Stimulated activated CD8-positive, alpha-beta memory T cell treated with anti-CD3 and anti-CD28 coated beads, Interleukin-2, amount 100 ng/mL, for 48 hours (primary cell): Measurements from ENCODE around the gene HTT-AS.

Experiments used
- DNase-seq, 2 donors: peaks; one replicate each; pipeline ENCODE4 v3.0.0-alpha.2; 2020; ENCODE audit warnings: low read depth in 2 of 2

HTT-AS gene

DNA sequence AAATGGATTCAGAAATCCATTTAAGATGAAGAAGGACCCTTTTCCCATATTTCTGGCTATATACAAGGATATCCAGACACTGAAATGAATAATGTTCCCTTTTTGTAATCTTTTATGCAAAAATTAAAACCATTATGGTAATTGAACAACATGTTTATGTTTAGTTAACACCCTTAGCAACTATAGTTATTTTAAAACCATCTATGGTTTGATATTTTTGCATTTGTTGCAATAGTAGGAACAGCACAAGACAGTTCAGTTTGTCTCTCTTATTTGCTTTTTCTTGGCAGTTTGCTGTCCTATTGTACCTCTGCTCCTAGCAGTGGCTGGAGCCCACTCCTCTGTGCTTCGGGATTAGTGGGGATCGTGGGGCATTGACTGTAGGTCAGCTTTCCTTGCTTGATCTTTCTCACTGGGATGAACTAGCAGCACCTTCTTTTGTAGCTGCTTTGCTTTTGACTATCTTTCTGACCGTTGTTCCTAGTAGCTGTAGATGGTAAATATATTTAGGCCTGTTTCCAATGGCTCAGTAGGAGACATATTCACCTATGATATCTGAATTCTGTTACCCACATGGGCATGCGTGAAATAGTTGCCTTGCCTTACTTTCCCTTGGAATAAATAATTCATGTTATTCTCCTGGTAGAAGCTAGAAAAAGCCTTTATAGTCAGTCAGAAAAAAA lies 12.9 kb upstream of the HTT-AS start:
- DNase-seq = no peak

DNA sequence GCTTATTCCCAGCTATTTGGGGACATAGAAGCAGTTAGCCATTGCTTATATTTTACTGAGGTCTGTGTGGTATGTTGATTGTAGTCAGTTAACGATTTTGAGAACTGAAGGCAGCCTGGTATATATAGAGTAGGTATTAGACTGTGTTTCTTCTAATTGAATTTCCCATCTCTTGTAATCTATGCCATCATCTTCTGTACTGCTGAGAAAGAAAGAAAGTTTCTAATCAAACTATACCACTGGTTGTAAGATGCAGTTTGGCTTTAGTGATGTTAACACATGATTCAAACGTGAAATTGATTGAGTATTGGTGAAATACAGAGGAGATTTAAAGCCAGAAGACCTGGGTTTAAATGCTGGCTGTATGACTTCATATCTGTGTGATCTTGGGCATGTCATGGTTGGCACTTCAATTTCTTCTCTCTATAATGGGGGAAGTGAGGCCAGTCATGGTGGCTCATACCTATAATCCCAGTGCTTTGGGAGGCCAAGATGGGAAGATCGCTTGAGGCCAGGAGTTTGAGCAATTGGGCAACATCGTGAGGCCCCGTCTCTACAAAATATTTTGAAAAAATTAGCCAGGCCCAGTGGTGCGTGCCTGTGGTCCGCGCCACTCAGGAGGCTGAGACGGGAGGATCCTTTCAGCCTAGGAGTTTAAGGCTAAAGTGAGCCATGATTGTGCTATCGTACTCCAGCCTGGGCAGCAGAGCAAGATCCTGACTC lies 11.8 kb upstream of the HTT-AS start:
- DNase-seq = no peak

DNA sequence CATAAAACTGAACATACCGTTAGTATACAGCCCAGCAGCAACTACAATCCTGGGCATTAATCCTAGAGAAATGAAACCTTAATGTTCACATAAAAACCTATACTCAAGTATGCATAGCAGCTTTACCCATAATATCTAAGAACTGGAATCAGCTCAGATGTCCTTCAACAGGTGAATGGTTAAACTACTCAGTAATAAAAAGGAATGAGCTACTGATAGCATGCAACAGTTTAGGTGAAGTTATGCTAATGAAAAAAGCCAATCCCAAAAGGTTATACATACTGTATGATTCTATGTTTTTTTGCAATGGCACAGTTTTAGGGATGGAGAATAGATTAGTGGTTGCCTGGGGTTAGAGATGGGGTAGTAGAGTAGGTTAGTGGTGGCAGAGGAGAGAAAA lies 9.4 kb upstream of the HTT-AS start:
- DNase-seq = no peak

DNA sequence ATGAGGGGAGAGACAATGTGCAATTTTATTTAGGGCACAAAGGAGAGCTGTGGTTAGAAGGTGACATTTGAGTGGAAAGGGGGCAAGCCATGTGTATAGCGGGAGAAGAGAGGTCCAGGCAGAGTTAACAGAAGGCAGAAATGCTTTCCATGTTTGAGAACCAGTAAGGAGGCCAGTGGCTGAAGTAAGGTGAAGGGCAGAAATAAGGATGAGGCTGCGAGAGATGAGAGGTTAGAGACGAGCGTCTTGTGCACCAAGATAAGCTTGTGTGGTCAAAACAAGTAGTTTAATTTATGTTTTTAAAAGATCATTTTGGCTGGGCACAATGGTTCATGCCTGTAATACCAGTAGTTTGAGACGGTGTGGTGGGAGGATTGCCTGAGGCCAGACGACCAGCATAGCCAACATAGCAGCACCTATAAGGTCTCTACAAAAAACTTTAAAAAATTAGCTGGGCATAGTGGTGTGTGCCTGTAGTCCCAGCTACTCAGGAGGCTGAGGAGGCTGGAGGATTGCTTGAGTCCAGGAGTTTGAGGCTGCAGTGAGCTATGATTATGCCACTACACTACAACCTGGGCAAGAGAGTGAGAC lies 8.7 kb upstream of the HTT-AS start:
- no peak for DNase-seq

DNA sequence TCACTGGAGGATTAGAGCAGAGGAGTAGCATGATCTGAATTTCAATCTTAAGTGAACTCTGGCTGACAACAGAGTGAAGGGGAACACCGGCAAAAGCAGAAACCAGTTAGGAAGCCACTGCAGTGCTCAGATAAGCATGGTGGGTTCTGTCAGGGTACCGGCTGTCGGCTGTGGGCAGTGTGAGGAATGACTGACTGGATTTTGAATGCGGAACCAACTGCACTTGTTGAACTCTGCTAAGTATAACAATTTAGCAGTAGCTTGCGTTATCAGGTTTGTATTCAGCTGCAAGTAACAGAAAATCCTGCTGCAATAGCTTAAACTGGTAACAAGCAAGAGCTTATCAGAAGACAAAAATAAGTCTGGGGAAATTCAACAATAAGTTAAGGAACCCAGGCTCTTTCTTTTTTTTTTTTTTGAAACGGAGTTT lies 5.4 kb upstream of the HTT-AS start:
- DNase-seq = no peak

DNA sequence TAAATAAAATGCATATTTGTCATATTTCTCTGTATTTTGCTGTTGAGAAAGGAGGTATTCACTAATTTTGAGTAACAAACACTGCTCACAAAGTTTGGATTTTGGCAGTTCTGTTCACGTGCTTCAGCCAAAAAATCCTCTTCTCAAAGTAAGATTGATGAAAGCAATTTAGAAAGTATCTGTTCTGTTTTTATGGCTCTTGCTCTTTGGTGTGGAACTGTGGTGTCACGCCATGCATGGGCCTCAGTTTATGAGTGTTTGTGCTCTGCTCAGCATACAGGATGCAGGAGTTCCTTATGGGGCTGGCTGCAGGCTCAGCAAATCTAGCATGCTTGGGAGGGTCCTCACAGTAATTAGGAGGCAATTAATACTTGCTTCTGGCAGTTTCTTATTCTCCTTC lies 3.5 kb upstream of the HTT-AS start:
- no peak for DNase-seq

DNA sequence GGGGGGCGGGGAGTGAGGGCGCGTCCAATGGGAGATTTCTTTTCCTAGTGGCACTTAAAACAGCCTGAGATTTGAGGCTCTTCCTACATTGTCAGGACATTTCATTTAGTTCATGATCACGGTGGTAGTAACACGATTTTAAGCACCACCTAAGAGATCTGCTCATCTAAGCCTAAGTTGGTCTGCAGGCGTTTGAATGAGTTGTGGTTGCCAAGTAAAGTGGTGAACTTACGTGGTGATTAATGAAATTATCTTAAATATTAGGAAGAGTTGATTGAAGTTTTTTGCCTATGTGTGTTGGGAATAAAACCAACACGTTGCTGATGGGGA lies 1.3 kb upstream of the HTT-AS start:
- DNase-seq = no peak

DNA sequence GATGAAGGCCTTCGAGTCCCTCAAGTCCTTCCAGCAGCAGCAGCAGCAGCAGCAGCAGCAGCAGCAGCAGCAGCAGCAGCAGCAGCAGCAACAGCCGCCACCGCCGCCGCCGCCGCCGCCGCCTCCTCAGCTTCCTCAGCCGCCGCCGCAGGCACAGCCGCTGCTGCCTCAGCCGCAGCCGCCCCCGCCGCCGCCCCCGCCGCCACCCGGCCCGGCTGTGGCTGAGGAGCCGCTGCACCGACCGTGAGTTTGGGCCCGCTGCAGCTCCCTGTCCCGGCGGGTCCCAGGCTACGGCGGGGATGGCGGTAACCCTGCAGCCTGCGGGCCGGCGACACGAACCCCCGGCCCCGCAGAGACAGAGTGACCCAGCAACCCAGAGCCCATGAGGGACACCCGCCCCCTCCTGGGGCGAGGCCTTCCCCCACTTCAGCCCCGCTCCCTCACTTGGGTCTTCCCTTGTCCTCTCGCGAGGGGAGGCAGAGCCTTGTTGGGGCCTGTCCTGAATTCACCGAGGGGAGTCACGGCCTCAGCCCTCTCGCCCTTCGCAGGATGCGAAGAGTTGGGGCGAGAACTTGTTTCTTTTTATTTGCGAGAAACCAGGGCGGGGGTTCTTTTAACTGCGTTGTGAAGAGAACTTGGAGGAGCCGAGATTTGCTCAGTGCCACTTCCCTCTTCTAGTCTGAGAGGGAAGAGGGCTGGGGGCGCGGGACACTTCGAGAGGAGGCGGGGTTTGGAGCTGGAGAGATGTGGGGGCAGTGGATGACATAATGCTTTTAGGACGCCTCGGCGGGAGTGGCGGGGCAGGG lies 711 bp upstream of the HTT-AS start:
- DNase-seq = peak; percentile 26 to 35

DNA sequence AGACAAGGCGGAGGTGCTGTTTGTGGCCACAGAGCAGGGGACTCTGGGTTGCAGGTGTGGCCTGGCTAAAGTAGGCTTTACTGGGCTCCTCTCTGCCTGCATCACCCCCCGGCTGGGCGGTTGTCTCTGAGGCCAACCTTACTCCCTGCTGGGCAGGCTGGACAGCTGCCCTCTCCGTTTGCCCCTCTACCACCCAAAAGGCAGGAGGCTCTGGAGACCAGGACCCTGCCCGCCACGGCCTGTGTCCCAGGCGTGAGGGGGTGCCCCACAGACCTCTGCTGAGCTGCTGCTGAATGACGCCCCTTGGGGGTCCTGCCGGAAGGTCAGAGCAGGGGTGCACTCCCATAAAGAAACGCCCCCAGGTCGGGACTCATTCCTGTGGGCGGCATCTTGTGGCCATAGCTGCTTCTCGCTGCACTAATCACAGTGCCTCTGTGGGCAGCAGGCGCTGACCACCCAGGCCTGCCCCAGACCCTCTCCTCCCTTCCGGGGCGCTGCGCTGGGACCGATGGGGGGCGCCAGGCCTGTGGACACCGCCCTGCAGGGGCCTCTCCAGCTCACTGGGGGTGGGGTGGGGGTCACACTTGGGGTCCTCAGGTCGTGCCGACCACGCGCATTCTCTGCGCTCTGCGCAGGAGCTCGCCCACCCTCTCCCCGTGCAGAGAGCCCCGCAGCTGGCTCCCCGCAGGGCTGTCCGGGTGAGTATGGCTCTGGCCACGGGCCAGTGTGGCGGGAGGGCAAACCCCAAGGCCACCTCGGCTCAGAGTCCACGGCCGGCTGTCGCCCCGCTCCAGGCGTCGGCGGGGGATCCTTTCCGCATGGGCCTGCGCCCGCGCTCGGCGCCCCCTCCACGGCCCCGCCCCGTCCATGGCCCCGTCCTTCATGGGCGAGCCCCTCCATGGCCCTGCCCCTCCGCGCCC lies 920 bp downstream of the HTT-AS start:
- no peak for DNase-seq

DNA sequence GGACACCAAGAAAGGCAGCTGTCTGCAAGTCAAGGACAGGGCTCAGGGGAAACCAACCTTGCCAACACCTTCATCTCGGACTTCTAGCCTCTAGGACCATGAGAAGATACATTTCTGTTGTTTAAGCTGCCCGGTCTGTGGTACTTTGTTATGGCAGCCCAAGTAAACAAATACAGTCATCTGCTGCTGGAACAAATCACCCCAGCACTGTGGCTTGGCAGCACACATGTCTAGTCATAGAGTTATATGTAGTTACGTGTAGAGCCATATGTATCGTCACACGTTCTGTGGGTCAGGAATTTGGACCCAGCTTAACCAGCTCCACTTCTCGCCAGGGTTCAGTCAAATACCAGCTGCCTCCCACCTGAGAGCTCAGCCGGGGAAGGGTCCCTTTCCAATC lies 2.5 kb downstream of the HTT-AS start:
- no peak for DNase-seq

DNA sequence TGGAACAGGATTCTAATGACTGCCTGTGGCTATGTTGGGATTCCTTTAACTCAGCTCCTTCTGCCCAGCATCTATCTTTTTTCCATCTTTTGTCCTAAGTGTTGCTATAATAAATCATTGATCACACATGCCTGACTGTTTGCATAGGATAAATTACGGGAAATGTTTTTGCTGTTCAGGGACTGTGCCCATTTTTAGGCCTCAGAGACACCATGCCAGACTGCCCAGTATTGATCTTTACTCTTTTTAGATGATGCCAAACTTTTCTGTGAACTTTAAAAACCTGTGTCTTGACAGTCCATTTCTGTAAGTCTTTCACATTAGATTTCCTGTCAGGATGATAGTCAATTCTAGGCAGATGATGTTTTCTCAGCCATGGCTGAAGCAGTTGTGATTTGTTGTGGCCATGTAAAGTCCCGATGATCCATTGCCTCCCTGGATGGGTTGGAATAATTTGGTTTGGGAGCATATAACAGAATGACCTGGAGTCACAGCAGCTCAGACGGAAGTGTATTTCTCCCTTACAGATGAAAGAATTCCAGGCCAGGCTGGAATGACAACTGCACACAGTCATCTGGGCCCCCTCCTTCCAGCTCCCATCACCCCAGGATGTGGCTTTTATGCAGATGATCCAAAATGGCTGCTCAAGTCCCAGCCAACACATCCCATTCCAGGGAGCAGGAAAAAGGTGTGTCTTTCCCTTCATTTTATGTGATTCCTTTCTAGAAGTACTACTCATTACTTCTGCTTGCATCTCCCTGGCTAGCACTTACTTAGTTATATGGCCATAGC lies 3.4 kb downstream of the HTT-AS start:
- DNase-seq = no peak

DNA sequence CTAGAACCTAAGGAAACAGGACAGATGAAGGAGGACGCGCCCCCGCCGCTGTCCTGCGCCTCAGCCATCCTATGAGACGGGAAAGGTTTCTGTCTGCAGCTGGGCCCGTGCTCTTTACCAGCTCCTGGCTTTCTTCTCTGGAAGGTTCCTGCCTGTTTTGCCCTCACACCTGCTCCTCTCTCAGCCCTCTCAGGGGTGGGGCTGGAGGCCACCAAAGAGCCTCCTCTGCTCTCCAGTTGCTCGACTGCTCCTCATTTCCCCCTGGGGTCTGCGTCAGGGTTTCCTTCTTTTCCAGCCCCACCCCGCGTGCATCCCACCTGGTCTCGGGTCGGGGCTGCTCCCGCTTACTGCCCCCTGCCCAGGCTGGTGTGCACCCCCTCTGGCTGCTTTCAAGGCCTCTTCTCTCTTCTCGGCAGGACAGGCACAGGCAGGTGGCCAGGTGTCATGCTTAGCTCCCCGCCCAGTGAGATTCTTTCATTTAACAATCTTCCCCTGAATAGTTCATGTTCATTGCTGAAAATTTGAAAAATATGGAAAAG lies 4.6 kb downstream of the HTT-AS start:
- no peak for DNase-seq

DNA sequence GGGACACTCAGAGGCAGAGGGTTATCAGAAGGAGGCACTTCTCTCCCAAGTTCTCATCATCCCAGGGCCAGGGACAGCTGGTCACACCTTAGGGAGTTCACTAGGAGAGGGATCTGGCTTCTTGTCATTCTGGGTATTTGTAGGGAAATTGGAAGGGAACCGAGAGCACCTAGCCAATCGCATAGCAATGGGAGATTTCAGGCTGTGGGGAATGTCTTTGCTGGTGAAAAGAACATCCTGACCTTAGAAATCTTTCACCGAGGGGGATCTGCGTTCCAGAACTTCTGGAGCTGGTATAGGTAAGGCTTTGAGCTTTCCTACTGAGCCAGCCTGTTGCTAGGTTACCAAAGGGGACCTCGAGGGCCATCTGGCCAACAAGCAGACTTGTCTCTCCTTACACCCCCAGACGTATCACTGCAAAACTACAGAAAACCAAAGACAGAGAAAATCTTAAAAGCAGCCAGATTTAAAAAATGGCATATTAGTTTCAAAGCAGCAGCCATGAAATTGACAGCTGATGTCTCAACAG lies 6.8 kb downstream of the HTT-AS start:
- DNase-seq = no peak

DNA sequence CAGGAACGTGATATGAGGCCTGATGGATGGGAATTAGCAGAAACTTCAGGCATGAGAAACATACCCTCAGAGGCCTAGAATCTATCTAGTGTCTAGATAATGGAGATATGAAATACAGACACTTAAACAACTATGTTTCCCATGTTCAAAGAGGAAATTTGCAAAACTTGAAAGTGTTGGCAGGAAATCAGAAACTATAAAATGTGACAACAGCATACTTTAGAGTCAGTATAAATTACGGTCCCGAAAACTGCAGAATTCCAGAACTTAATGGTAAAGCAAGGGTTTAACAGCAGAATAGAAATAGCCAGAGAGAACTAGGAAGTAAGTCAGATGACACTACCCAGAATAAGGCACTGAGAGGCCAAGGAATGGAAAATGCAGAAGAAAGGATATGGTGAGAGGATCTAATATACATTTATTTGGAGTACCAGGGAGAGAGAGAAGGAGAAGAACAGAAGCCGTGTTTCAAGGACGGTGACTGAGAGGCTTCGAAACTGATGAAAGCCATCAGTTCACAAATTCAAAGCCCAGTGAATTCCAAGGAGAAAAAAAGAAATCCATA lies 7.4 kb downstream of the HTT-AS start:
- DNase-seq = no peak

DNA sequence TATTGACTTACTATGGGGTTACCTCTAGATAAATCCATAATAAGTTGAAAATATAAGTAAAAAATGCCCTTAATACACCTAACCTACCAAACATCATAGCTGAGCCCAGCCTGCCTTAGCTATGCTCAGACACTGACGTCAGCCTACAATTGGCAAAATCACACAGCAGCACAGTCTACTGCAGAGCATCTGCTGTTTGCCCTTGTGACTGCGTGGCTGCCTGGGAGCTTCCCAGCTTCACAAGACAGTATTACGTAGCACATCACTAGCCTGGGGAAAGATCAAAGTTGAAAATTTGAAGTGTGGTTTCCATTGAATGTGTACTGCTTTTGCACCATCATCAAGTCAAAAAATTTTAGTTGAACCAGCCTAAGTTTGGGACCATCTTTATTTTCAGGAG lies 8.8 kb downstream of the HTT-AS start:
- no peak for DNase-seq

DNA sequence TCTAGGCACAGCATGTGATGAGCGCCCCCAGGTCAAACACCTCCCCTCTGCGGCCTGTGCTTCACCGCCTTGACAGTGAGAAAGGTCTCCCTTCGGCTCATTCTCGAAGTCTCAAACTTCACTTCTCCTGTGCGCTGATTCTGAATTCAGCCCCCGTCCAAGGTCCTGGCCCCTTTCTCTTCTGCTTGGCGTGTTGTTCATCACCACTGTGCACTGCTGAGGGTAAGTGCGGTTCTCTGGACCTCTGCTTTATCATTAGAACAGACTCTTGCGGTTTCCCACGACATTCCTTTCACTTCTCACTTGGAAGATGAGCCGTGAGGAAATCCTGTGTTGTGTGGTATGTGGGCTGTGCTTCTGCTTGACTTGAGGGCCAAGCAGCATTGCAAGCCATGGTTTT lies 11.9 kb downstream of the HTT-AS start:
- no peak for DNase-seq

DNA sequence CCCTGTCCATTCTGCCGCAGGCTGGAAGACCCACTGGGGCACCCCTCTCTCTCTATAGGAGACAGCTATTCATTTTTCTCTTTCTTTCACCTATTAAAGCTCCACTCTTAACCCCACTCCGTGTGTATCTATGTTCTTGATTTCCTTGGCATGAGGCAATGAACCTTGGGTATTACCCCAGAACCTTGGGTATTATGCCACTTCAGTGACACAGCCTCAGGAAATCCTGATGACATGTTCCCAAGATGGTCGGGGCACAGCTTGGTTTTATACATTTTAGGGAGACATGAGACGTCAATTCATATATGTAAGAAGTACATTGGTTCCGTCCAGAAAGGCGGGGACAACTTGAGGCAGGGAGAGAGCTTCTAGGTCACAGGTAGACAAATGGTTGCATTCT lies 13.4 kb downstream of the HTT-AS start:
- DNase-seq = no peak

DNA sequence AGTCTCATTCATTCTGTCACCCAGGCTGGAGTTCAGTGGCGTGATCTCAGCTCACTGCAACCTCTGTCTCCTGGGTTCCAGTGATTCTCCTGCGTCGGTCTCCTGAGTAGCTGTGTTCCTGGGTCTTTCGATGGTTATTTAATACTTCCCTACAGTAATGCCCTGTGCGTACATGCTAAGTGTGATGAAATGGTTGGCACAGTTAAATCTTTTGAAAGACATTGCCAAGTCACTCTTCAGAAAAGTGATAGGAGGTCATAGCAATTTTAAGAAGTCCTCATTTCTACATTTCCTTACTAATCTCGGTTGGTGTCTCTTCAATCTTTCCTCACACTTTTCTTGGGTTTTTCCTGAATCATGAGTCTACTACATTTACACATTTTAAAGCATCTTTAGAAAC lies 14.4 kb downstream of the HTT-AS start:
- no peak for DNase-seq

DNA sequence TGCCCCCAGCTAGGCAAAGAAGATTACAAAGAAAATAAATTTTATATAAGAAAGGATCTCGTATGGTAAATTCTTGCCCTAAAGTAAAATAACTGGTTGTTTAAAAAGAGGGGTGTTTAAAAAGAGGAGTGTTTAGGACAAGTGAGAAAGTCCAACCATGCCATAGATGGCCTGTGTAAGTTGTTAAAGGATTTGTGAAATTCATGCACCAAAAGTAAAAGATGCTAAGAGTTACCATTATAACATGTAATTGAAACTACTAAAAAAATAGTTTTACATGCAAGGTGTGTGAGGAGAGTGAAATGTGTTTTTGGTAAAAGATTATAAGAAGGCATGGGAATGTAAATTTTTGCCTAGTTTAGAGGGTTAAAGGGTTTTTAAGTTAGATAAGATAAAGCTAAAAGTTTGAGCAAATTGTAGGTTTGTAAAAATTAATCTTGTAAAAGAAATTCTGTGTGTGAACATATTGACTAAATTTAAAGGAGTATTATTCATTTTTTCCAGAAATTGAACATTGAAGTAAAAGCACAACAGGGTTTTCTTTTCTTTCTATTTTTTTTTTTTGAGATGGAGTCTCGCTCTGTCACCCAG lies 20.1 kb downstream of the HTT-AS start:
- DNase-seq = no peak
